Left lung (tissue), 10 donors: ENCODE data around the gene LIN7A. TPM values are rescaled to one million over a fixed set of nuclear protein-coding genes. Genes with fewer than 3 reads are reported as not detected.
A peak's percentile ranks its signal among the peaks of the same experiment; 100 is the strongest.

Experiments used
- ATAC-seq: fragments of 200-7000 bp; cut with Tn5 transposase; one replicate; pipeline ENCODE4 v1.9.1; 2020; ENCODE audit warnings: moderate library complexity
- DNase-seq, 4 donors: peaks; one replicate each; pipeline ENCODE4 v3.0.0-alpha.2; 2013 to 2020
- H3K27ac ChIP-seq, 2 donors: fragments of 200-600 bp; sonication (generic) in 1 of 2; one replicate each; pipeline versions ENCODE4 v1.5.0 to v1.8.0; 2020 to 2021
- H3K27me3 ChIP-seq, 2 donors: fragments of 200-600 bp; sonication (generic) in 1 of 2; one replicate each; pipeline versions ENCODE4 v1.5.0 to v1.8.0; 2020 to 2021
- H3K36me3 ChIP-seq, 2 donors: fragments of 200-600 bp; sonication (generic) in 1 of 2; one replicate each; pipeline versions ENCODE4 v1.5.0 to v1.8.0; 2020 to 2021
- H3K4me1 ChIP-seq, 2 donors: fragments of 200-600 bp; one replicate each; pipeline ENCODE4 v1.8.0; 2021
- H3K4me3 ChIP-seq, 2 donors: fragments of 200-600 bp; sonication (generic) in 1 of 2; one replicate each; pipeline versions ENCODE4 v1.5.0 to v1.8.0; 2020 to 2021; ENCODE audit warnings: mild to moderate bottlenecking in 1 of 2
- H3K9me3 ChIP-seq, 2 donors: fragments of 200-600 bp; sonication (generic) in 1 of 2; one replicate each; pipeline versions ENCODE4 v1.5.0 to v1.8.0; 2020 to 2021
- CTCF ChIP-seq, 2 donors: fragments of 200-600 bp; sonication (generic) in 1 of 2; IDR thresholded peaks; one replicate each; pipeline versions ENCODE4 v1.5.0 to v1.8.0; 2021; ENCODE audit warnings: antibody characterized with exemption in 2 of 2
- intact Hi-C, 2 donors: fragments of 100-400 bp; cut with DNase I; formaldehyde crosslinking; loops; one replicate each; pipeline versions ENCODE4 v1.11.2 to v1.14.2; 2022
- polyA plus RNA-seq, 6 donors: library from polyadenylated mRNA; unstranded; fragments of 120-200 nt; gene quantifications; one replicate each; pipeline ENCODE4 v1.2.1, GENCODE V29; 2013; ENCODE audit not compliant: insufficient read length in 6 of 6
- total RNA-seq, 2 donors: library from RNA; stranded (reverse); fragmentation: NEBNext Ultra II Directional; extraction: Animal tissue kit (Norgen Biotek cat#: 25700); gene quantifications; one replicate each; pipeline ENCODE4 v1.2.1, GENCODE V29; 2021
- donor health status: DM: no; HTN: yes; CAD: no.
- donor health status: DM: no; HTN: no; CAD: no.

LIN7A gene
- total and polyA plus RNA-seq, 8 donors, result 9.9 to 22.7 (median 17.6) TPM

- no peak for DNase-seq
- Histone ChIP-seq H3K36me3 (no peaks in the 10 kb centered on the region), H3K4me1 (peaks cover 0 to 3% of the 10 kb centered on the region in 2 donors), H3K4me3 (no peak overlapping the region), H3K9me3 (no peaks in the 10 kb centered on the region), H3K27me3 (peaks cover 0 to 27% of the 10 kb centered on the region in 2 donors), H3K27ac (peak overlapping the region in 1 of 2 donors; percentile 96)
- no peak for ATAC-seq
- no peak for TF ChIP-seq CTCF (IDR thresholded peaks at IDR 0.05)
- intact Hi-C loops, result no loop called here
Measured at GRCh38 chr12:80939231-80939950, 1.7 kb upstream of the LIN7A start.

GRCh38 chr12:80938397-80938796 lies 663 bp upstream of the LIN7A start:
- H3K27me3 ChIP-seq, result peaks cover 0 to 27% of the 10 kb centered on the region in 2 donors
- no peaks in the 10 kb centered on the region for H3K36me3 ChIP-seq
- H3K4me3 ChIP-seq, result peak overlapping the region in 1 of 2 donors; percentile 59
- no peak for DNase-seq
- intact Hi-C loops, result no loop called here
- ATAC-seq, result no peak
- H3K4me1 ChIP-seq, result peaks cover 0 to 3% of the 10 kb centered on the region in 2 donors
- H3K9me3 ChIP-seq, result no peaks in the 10 kb centered on the region
- H3K27ac ChIP-seq, result peak overlapping the region in 1 of 2 donors; percentile 96
- TF ChIP-seq CTCF (IDR thresholded peaks at IDR 0.05), result no peak

- peaks cover 0 to 27% of the 10 kb centered on the region in 2 donors for H3K27me3 ChIP-seq
- no peak for TF ChIP-seq CTCF (IDR thresholded peaks at IDR 0.05)
- no peaks in the 10 kb centered on the region for H3K36me3 ChIP-seq
- peak overlapping the region; percentile 70 to 96 for H3K27ac ChIP-seq
- DNase-seq (peak; percentile 48 to 91 (median 50)), ATAC-seq (peak; percentile 83)
- H3K4me1 ChIP-seq, result peaks cover 0 to 3% of the 10 kb centered on the region in 2 donors
- H3K4me3 ChIP-seq, result peak overlapping the region; percentile 59 to 72
- no peaks in the 10 kb centered on the region for H3K9me3 ChIP-seq
- intact Hi-C loops, result no loop called here
Measured at GRCh38 chr12:80936642-80937390, 918 bp downstream of the LIN7A start.

GRCh38 chr12:80936353-80936641 lies 1.4 kb downstream of the LIN7A start:
- DNase-seq, result no peak
- no peaks in the 10 kb centered on the region for H3K36me3 ChIP-seq
- intact Hi-C loops, result no loop called here
- H3K27me3 ChIP-seq, result peaks cover 0 to 27% of the 10 kb centered on the region in 2 donors
- ATAC-seq, result no peak
- H3K4me1 ChIP-seq, result peaks cover 0 to 3% of the 10 kb centered on the region in 2 donors
- no peaks in the 10 kb centered on the region for H3K9me3 ChIP-seq
- no peak for TF ChIP-seq CTCF (IDR thresholded peaks at IDR 0.05)
- peak overlapping the region; percentile 70 to 96 for H3K27ac ChIP-seq
- peak overlapping the region; percentile 59 to 72 for H3K4me3 ChIP-seq

GRCh38 chr12:80935111-80935510 lies 2.6 kb downstream of the LIN7A start:
- intact Hi-C loops, result no loop called here

More at GRCh38 chr12:80935111-80935510, 2.6 kb downstream of the LIN7A start:
- Histone ChIP-seq H3K27me3 (peaks cover 0 to 27% of the 10 kb centered on the region in 2 donors), H3K4me3 (no peak overlapping the region), H3K9me3 (no peaks in the 10 kb centered on the region), H3K4me1 (peaks cover 0 to 3% of the 10 kb centered on the region in 2 donors), H3K27ac (no peak overlapping the region), H3K36me3 (no peaks in the 10 kb centered on the region)
- no peak for DNase-seq
- no peak for TF ChIP-seq CTCF (IDR thresholded peaks at IDR 0.05)
- ATAC-seq, result no peak
